Activated CD4-positive, alpha-beta T cell treated with anti-CD3 and anti-CD28 coated beads for 24 hours (primary cell): ENCODE measurements around the gene NR2C1.
"Not testable (repeated sequence)": the region's sequence is repeated elsewhere in the genome, so short reads cannot be mapped to it uniquely, and the experiment has no call there.

Experiments
- DNase-seq, 2 donors: peaks; one replicate each; pipeline ENCODE4 v3.0.0-alpha.2; 2020; ENCODE audit warnings: low read depth in 2 of 2

The NR2C1 gene

GRCh38 chr12:95072900-95073697 is at the start of gene NR2C1:
Gene NR2C1, minus strand, starts transcription at chr12:95073618. Its CDS starts 6,234 bp downstream, at chr12:95067384.
- DNase-seq: peak; percentile 82 to 85

GRCh38 chr12:95118788-95119179 is 45.4 kb upstream of the NR2C1 start:
- DNase-seq: no peak

- DNase-seq: no peak
Measured at GRCh38 chr12:95118138-95118787, 44.8 kb upstream of the NR2C1 start.

- peak; percentile 27 to 49 for DNase-seq
Measured at GRCh38 chr12:95117178-95117599, 43.8 kb upstream of the NR2C1 start.

- DNase-seq: no peak
Measured at GRCh38 chr12:95116773-95117172, 43.4 kb upstream of the NR2C1 start.

GRCh38 chr12:95116341-95116740 is 42.9 kb upstream of the NR2C1 start:
- no peak for DNase-seq

- no peak for DNase-seq
Measured at GRCh38 chr12:95115641-95116040, 42.2 kb upstream of the NR2C1 start.

GRCh38 chr12:95114766-95115405 is 41.5 kb upstream of the NR2C1 start:
- DNase-seq: no peak

GRCh38 chr12:95107362-95107761 is 33.9 kb upstream of the NR2C1 start:
- DNase-seq: no peak

GRCh38 chr12:95105540-95105939 is 32.1 kb upstream of the NR2C1 start:
- DNase-seq: no peak

GRCh38 chr12:95104919-95105452 is 31.6 kb upstream of the NR2C1 start:
- DNase-seq: no peak

- peak; percentile 1 to 36 for DNase-seq
Measured at GRCh38 chr12:95102916-95103671, 29.7 kb upstream of the NR2C1 start.

GRCh38 chr12:95101957-95102356 is 28.5 kb upstream of the NR2C1 start:
- DNase-seq: not testable (repeated sequence)

- no peak for DNase-seq
Measured at GRCh38 chr12:95100264-95101190, 27.1 kb upstream of the NR2C1 start.

- DNase-seq: no peak
Measured at GRCh38 chr12:95099270-95099790, 25.9 kb upstream of the NR2C1 start.

GRCh38 chr12:95096852-95097251 is 23.4 kb upstream of the NR2C1 start:
- no peak for DNase-seq

GRCh38 chr12:95096378-95096777 is 23.0 kb upstream of the NR2C1 start:
- no peak for DNase-seq

GRCh38 chr12:95095866-95096265 is 22.4 kb upstream of the NR2C1 start:
- DNase-seq: not testable (repeated sequence)

GRCh38 chr12:95089462-95089861 is 16.0 kb upstream of the NR2C1 start:
- DNase-seq: no peak

GRCh38 chr12:95088379-95088778 is 15.0 kb upstream of the NR2C1 start:
- no peak for DNase-seq
